ENCODE measurements around the gene OSBPL6. TPM values are rescaled to one million over a fixed set of nuclear protein-coding genes. Genes with fewer than 3 reads are reported as not detected.

The OSBPL6 gene
- polyA plus RNA-seq, 1 donor: 4.6 TPM

DNA sequence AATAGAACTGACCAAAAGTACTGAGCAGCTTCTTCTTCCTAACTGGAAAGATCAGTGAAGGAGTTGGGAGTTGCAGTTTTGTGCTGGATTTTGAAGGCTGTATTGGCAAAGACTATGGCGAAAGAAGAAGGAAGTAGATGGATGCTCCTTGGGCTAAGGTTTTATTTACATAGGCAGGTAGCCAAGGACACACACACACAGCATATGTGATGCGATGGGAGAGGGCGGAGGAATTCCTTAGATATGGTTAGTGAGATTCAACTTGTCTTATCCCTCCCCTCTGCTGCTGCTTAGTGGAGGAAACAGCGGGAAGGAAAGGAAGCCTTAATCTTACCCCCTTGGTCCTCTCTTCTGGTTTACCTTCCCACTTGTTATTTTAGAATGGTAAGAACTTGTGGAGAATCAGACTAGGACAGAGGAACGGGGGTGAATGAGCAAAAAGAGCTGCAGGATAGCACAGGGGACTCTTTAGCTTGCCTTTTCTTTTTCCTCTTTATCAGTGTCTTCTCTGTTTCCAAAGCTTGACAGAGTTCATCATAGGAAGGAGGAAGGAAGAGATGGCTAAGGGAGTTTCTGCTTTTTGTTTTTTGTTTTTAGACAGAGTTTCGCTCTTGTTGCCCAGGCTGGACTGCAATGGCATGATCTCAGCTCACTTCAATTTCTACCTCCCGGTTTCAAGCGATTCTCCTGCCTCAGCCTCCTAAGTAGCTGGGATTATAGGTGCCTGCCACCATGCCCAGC is 87.9 kb downstream of the OSBPL6 start:
- Histone ChIP-seq H3K9me3 (ENCODE audit: control insufficient read depth, low read depth, low read length) (no peaks in the 10 kb centered on the region), H3K36me3 (ENCODE audit: control insufficient read depth, insufficient read depth, low read length) (no peaks in the 10 kb centered on the region), H3K4me3 (ENCODE audit: low read length) (no peak overlapping the region), H3K4me1 (ENCODE audit: control insufficient read depth, insufficient read depth, low read length) (peaks cover 41% of the 10 kb centered on the region), H3K27ac (ENCODE audit: low read length) (peak overlapping the region; percentile 79), H3K27me3 (ENCODE audit: control insufficient read depth, insufficient read depth, low read length) (no peaks in the 10 kb centered on the region)
- DNase-seq: peak; percentile 82 to 92
- WGBS (ENCODE audit: insufficient coverage, low lambda C conversion rate): no CpG with 5 or more reads among the region's 8 CpGs

DNA sequence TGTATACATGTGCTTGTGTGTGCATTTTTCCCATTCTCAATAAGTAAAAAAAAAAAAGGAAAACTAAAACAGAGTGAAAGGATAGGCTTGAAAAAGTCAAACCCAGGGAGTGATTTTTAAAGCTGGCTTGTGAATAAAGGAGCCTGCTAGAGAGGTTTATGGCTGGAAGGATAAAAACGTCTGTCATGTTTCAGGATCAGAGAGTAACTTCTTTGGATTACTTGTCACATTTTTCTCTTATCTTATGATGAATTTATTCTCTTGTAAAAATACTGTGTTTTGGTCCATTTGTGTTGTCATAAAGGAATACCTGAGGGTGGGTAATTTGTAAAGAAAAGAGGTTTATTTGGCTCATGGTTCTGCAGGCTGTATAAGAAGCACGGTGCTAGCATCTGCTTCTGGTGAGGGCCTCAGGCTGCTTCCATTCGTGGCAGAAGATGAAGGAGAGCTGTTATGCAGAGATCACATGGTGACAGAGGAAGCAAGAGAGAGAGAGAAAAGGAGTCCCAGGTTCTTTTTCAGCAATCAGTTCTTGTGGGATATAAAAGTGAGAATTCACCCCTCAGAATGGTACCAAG is 89.1 kb downstream of the OSBPL6 start:
- Histone ChIP-seq H3K27me3 (ENCODE audit: control insufficient read depth, insufficient read depth, low read length) (no peaks in the 10 kb centered on the region), H3K27ac (ENCODE audit: low read length) (no peak overlapping the region), H3K4me1 (ENCODE audit: control insufficient read depth, insufficient read depth, low read length) (peaks cover 43% of the 10 kb centered on the region), H3K4me3 (ENCODE audit: low read length) (no peak overlapping the region), H3K36me3 (ENCODE audit: control insufficient read depth, insufficient read depth, low read length) (no peaks in the 10 kb centered on the region), H3K9me3 (ENCODE audit: control insufficient read depth, low read depth, low read length) (no peaks in the 10 kb centered on the region)
- no CpG with 5 or more reads among the region's 3 CpGs for WGBS (ENCODE audit: insufficient coverage, low lambda C conversion rate)
- no peak for DNase-seq

DNA sequence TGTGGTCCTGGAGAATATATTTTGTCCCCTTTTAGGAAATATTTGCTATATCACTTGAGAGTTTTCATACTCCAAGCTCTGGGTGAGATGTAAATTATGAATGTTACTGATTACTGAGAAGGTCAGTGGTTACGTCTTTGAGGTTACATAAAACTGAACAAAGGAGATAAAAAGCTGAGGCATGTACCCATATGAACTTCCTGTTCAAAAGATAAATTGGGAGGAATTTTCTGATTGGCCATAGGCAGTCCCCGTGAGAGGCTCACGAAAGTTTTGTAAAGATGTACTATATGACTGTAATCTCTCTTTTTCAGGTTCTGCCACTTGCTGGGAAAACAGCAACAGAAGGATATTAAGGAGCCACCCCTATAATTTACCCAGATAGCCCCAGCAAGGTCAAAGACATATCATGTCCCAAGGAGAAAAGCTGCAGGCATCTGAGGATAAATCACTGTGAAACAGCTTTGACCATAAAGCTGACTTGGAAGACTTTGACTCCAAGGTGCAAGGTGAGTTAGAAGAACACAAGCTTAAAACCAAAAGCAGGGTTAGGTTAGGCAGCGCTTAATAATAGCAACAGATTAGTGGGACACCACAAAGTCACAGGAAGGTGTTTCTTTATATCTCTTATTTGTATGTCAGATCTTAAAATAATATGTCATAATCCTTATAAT is 90.4 kb downstream of the OSBPL6 start:
- Histone ChIP-seq H3K4me3 (ENCODE audit: low read length) (no peak overlapping the region), H3K27me3 (ENCODE audit: control insufficient read depth, insufficient read depth, low read length) (no peaks in the 10 kb centered on the region), H3K36me3 (ENCODE audit: control insufficient read depth, insufficient read depth, low read length) (no peaks in the 10 kb centered on the region), H3K27ac (ENCODE audit: low read length) (peak overlapping the region; percentile 9), H3K9me3 (ENCODE audit: control insufficient read depth, low read depth, low read length) (no peaks in the 10 kb centered on the region), H3K4me1 (ENCODE audit: control insufficient read depth, insufficient read depth, low read length) (peaks cover 32% of the 10 kb centered on the region)
- peak; percentile 53 to 70 for DNase-seq
- WGBS (ENCODE audit: insufficient coverage, low lambda C conversion rate): 50% methylated on average over 1 of the region's 4 CpGs

DNA sequence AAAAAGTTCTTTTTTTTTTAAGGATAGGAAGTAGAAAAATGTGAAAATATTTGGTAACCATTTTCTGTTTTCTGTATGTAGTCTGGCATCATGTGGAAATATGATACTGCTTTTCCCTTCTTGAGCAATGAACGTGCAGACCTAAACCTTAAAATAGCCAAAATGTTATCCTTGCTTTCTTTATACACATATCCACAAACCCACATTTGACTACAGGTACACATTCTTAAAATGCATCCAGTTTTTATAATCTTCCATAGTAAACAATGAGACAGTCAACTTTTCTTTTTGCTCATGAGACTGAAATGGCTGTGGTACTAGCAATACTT is 90.9 kb downstream of the OSBPL6 start:
- no peak overlapping the region for H3K27ac ChIP-seq (ENCODE audit: low read length)
- WGBS (ENCODE audit: insufficient coverage, low lambda C conversion rate): 100% methylated on average over 1 of the region's 1 CpG
- no peak overlapping the region for H3K4me3 ChIP-seq (ENCODE audit: low read length)
- DNase-seq: no peak
- no peaks in the 10 kb centered on the region for H3K27me3 ChIP-seq (ENCODE audit: control insufficient read depth, insufficient read depth, low read length)
- H3K36me3 ChIP-seq (ENCODE audit: control insufficient read depth, insufficient read depth, low read length): no peaks in the 10 kb centered on the region
- peaks cover 32% of the 10 kb centered on the region for H3K4me1 ChIP-seq (ENCODE audit: control insufficient read depth, insufficient read depth, low read length)
- no peaks in the 10 kb centered on the region for H3K9me3 ChIP-seq (ENCODE audit: control insufficient read depth, low read depth, low read length)

DNA sequence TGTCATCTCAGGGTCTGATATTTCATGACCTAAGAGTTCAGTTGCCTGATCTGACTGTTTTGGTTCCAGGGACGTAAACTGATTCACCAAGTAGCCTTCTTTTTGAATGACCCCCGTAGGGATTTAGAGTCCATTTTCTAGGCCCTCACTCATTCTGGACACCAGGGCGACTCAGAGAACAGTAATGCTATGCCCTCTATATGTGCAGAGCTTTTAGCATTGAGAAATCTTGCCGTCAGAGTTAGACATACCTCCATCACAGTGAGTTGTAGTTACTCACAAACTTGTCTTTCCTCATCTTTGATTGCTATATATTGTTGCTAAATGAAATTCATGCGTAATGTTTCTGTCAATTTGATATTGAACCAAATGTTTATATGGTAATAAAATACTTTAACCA is 92.3 kb downstream of the OSBPL6 start:
- DNase-seq: no peak
- no peak overlapping the region for H3K4me3 ChIP-seq (ENCODE audit: low read length)
- no peaks in the 10 kb centered on the region for H3K9me3 ChIP-seq (ENCODE audit: control insufficient read depth, low read depth, low read length)
- H3K27ac ChIP-seq (ENCODE audit: low read length): no peak overlapping the region
- no CpG with 5 or more reads among the region's 5 CpGs for WGBS (ENCODE audit: insufficient coverage, low lambda C conversion rate)
- no peaks in the 10 kb centered on the region for H3K36me3 ChIP-seq (ENCODE audit: control insufficient read depth, insufficient read depth, low read length)
- no peaks in the 10 kb centered on the region for H3K27me3 ChIP-seq (ENCODE audit: control insufficient read depth, insufficient read depth, low read length)
- peaks cover 29% of the 10 kb centered on the region for H3K4me1 ChIP-seq (ENCODE audit: control insufficient read depth, insufficient read depth, low read length)

DNA sequence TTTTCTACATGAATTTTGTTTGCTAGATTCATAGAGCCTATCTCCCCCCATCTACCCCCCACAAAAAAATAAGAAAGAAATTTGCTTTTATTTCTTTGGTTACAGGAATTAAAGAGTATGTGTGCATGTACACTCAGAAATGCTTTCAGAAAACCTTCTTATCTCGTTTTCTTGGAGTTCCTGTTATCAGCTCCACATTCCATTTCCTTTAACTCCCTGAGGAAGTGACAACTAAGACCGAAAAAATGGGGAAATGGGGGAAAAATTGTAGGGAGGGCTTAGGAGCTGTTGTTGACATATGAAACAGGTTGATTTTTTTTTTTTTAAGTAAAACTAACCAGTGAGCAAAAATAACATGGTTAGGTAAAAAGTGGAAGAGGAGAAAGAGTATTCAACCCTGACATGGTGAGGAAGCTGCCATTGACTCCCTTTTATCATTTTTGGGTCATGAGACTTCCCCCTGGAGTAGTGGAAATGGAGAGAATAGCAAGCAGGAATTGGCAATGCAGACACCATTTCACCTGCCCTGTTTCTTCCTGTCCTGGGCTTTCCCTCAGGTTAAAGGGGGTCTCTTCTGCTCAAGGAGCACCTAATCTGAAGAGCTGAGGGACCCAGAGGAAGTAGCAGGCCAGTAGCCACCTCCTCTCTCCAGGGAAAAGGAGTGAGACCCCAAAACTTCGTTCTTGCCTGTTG is 93.5 kb downstream of the OSBPL6 start:
- 13% methylated on average over 1 of the region's 3 CpGs for WGBS (ENCODE audit: insufficient coverage, low lambda C conversion rate)
- no peak for DNase-seq
- Histone ChIP-seq H3K4me1 (ENCODE audit: control insufficient read depth, insufficient read depth, low read length) (peaks cover 19% of the 10 kb centered on the region), H3K9me3 (ENCODE audit: control insufficient read depth, low read depth, low read length) (no peaks in the 10 kb centered on the region), H3K4me3 (ENCODE audit: low read length) (no peak overlapping the region), H3K27ac (ENCODE audit: low read length) (no peak overlapping the region), H3K27me3 (ENCODE audit: control insufficient read depth, insufficient read depth, low read length) (no peaks in the 10 kb centered on the region), H3K36me3 (ENCODE audit: control insufficient read depth, insufficient read depth, low read length) (no peaks in the 10 kb centered on the region)

DNA sequence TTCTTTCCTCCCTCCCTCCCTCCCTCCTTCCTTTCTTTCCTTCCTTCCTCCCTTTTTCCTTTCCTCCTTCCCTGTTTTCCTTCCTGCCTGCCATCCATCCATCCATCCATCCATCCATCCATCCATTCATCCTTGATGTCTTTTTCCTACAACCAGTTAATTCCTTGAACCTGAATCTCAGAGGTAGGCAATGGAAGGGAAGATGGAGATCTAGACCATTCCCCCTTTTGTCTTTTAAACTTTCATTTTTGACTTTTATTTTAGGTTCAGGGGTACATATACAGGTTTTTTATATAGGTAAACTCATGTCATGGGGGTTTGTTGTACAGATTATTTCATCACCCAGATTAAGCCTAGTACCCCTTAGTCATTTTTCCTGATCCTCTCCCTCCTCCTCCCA is 97.4 kb downstream of the OSBPL6 start:
- Histone ChIP-seq H3K9me3 (ENCODE audit: control insufficient read depth, low read depth, low read length) (no peaks in the 10 kb centered on the region), H3K27ac (ENCODE audit: low read length) (no peak overlapping the region), H3K27me3 (ENCODE audit: control insufficient read depth, insufficient read depth, low read length) (no peaks in the 10 kb centered on the region), H3K4me3 (ENCODE audit: low read length) (no peak overlapping the region), H3K36me3 (ENCODE audit: control insufficient read depth, insufficient read depth, low read length) (no peaks in the 10 kb centered on the region), H3K4me1 (ENCODE audit: control insufficient read depth, insufficient read depth, low read length) (peaks cover 6% of the 10 kb centered on the region)
- no peak for DNase-seq

DNA sequence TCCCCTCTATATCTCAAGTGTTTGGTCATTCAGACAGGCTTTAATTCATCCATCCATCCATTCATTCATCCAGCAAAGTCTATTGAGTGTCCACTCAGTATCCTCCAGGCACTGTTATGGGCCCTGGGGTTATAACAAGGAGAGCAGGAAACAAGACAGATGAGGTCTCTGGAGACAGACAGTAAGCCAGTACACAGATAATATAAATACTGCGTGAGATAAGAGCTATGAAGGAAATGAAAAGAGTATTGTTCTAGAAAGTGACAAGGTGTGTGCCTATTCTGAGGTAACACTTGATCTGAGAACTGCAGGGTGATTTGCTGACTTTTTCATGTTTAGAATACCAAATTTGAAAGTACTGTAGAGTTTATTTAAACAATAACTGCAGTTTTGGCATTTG is 98.3 kb downstream of the OSBPL6 start:
- Histone ChIP-seq H3K27ac (ENCODE audit: low read length) (no peak overlapping the region), H3K4me3 (ENCODE audit: low read length) (no peak overlapping the region), H3K4me1 (ENCODE audit: control insufficient read depth, insufficient read depth, low read length) (peaks cover 7% of the 10 kb centered on the region), H3K9me3 (ENCODE audit: control insufficient read depth, low read depth, low read length) (no peaks in the 10 kb centered on the region), H3K36me3 (ENCODE audit: control insufficient read depth, insufficient read depth, low read length) (no peaks in the 10 kb centered on the region), H3K27me3 (ENCODE audit: control insufficient read depth, insufficient read depth, low read length) (no peaks in the 10 kb centered on the region)
- 25% methylated on average over 1 of the region's 1 CpG for WGBS (ENCODE audit: insufficient coverage, low lambda C conversion rate)
- DNase-seq: peak in 1 of 2 donors; percentile 42

DNA sequence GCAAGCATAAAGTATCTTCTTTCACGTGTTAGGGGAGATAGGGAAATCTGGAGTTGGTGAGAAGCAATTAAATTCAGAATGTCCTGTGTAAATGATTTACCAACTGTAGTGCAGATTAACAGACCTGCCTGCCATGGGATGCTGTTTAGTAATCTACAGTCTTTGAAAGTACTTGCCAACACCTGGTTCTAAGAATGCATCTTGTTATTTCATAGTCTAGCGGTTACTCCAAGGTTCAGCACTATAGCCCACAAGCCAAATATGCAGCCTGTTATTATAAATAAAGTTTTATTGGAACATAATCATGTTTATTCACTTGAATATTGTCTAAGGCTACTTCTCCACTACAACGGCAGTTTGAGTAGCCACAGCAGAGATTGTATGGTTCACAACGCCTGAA is 100.8 kb downstream of the OSBPL6 start:
- Histone ChIP-seq H3K4me3 (ENCODE audit: low read length) (no peak overlapping the region), H3K27ac (ENCODE audit: low read length) (no peak overlapping the region), H3K4me1 (ENCODE audit: control insufficient read depth, insufficient read depth, low read length) (peaks cover 5% of the 10 kb centered on the region), H3K27me3 (ENCODE audit: control insufficient read depth, insufficient read depth, low read length) (no peaks in the 10 kb centered on the region), H3K36me3 (ENCODE audit: control insufficient read depth, insufficient read depth, low read length) (no peaks in the 10 kb centered on the region), H3K9me3 (ENCODE audit: control insufficient read depth, low read depth, low read length) (no peaks in the 10 kb centered on the region)
- WGBS (ENCODE audit: insufficient coverage, low lambda C conversion rate): 43% methylated on average over 1 of the region's 4 CpGs
- peak; percentile 49 to 75 for DNase-seq

DNA sequence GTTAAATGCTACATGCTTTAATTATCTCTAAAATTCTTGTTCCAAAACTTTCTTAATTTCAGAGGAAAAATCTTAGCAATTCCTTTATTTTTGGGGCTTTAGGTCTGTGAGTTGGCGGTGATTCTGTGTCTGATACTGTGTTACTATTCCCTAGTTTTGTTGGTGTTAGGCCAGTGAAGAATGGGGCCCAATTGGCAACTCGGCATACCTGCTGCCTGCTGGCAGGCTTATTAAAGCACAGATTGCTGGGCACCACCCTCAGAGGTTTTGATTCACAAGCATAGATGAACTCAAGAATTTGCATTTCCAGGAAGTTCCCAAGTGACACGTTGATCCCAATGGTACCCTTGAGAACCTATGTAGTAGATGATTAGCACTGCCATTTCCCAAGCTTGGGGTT is 101.6 kb downstream of the OSBPL6 start:
- Histone ChIP-seq H3K4me3 (ENCODE audit: low read length) (no peak overlapping the region), H3K27me3 (ENCODE audit: control insufficient read depth, insufficient read depth, low read length) (no peaks in the 10 kb centered on the region), H3K36me3 (ENCODE audit: control insufficient read depth, insufficient read depth, low read length) (no peaks in the 10 kb centered on the region), H3K9me3 (ENCODE audit: control insufficient read depth, low read depth, low read length) (no peaks in the 10 kb centered on the region), H3K4me1 (ENCODE audit: control insufficient read depth, insufficient read depth, low read length) (peaks cover 5% of the 10 kb centered on the region), H3K27ac (ENCODE audit: low read length) (no peak overlapping the region)
- WGBS (ENCODE audit: insufficient coverage, low lambda C conversion rate): no CpG with 5 or more reads among the region's 3 CpGs
- no peak for DNase-seq

Data from large intestine (tissue), 3 donors.